ENCODE data around the gene CDH23. TPM values are rescaled to one million over a fixed set of nuclear protein-coding genes. Genes with fewer than 3 reads are reported as not detected.
A peak's percentile ranks its signal among the peaks of the same experiment; 100 is the strongest.

The CDH23 gene
- total and polyA plus RNA-seq, 9 of the 15 experiments (the other 6 are each of a cell fraction or from before 2014, with no cell fraction given): 0.18 to 1.2 (median 0.47) TPM

DNA sequence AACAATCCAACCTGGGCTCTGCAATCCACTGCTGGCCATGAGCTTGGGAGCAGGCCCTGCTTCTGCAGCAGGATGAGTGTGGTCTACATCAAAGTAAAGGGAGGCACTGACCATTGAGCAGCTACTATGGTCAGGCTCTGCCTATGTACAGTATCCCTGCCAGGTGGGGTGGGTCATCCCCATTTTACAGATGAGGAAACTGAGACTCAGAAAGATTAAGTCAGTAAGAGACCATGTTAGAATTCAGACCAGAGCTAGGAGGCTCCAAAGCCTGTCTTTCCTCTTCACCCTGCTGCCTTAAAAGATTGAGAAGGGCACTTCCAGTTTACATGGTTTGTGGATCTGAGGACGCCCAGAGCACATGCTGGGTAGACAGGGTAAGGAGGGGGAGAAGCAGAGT is 27.1 kb upstream of the CDH23 start:
- no TSS peak for BruUV-seq (replicated peaks)
- Histone ChIP-seq H3K4me1 (replicated peaks in 1 of 2; ENCODE audit: control insufficient read depth in 2 of 2, insufficient read depth in 2 of 2, low read length in 2 of 2) (no peaks in the 10 kb centered on the region; a peak in 1 of 5 replicates), H4K20me1 (replicated peaks; ENCODE audit: control insufficient read depth, insufficient read depth, low read length) (no peaks in the 10 kb centered on the region), H3K9me1 (ENCODE audit: control insufficient read depth, insufficient read depth, low read length) (no peaks in the 10 kb centered on the region), H3K27ac (ENCODE audit: extremely low read depth, low read depth, low read length) (no peak overlapping the region), H3K4me2 (ENCODE audit: insufficient read depth, low read length) (no peak overlapping the region), H3K9ac (ENCODE audit: insufficient read depth in 1 of 2, low read depth in 2 of 2, low read length in 2 of 2) (no peak overlapping the region), H2AFZ (ENCODE audit: low read depth, low read length) (no peak overlapping the region), H3K4me3 (no peak overlapping the region), H3K79me2 (ENCODE audit: control insufficient read depth, insufficient read depth, low read length) (no peaks in the 10 kb centered on the region), H3K9me3 (replicated peaks; ENCODE audit: control insufficient read depth, insufficient read depth, low read depth, low read length) (no peaks in the 10 kb centered on the region), H3K27me3 (ENCODE audit: control insufficient read depth in 2 of 2, insufficient read depth in 2 of 2, low read length in 2 of 2) (peaks cover 3 to 28% of the 10 kb centered on the region in 2 experiments; a peak in 4 of 5 replicates), H3K36me3 (ENCODE audit: control insufficient read depth, insufficient read depth, low read length) (no peaks in the 10 kb centered on the region)
- POLR2A ChIA-PET: interaction anchor here (0.9 kb wide), 1 partner anchor 9 kb away, joined by 4 read pairs; no protein-coding TSS in a partner anchor
- in situ Hi-C loops (cut with MboI): no loop called here
- CTCF ChIA-PET (ENCODE audit: low intra/inter-chr PET ratio): no interaction called here
- TF ChIP-seq PTBP1 (IDR thresholded peaks at IDR 0.05; ENCODE audit: low read depth, low read length) (no peak), RBM25 (IDR thresholded peaks at IDR 0.05; ENCODE audit: low read depth, low read length, severe bottlenecking) (peak; percentile 77), BCOR (IDR thresholded peaks at IDR 0.05) (0 out of 2 replicates have a peak, but pooled peaks have one; percentile 52)
- TF ChIP-seq, protein P1, sequence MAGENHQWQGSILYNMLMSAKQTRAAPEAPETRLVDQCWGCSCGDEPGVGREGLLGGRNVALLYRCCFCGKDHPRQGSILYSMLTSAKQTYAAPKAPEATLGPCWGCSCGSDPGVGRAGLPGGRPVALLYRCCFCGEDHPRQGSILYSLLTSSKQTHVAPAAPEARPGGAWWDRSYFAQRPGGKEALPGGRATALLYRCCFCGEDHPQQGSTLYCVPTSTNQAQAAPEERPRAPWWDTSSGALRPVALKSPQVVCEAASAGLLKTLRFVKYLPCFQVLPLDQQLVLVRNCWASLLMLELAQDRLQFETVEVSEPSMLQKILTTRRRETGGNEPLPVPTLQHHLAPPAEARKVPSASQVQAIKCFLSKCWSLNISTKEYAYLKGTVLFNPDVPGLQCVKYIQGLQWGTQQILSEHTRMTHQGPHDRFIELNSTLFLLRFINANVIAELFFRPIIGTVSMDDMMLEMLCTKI (IDR thresholded peaks at IDR 0.05; ENCODE audit: partially characterized antibody): no peak
- ATAC-seq: no peak
- FAIRE-seq: no peak
- whole genome bisulfite sequencing (ENCODE audit: insufficient coverage, low coverage, missing lambda C conversion rate): 13% methylated on average over 1 of the region's 1 CpG
- intact Hi-C loops (cut with micrococcal nuclease): no loop called here
- DNase-seq (ENCODE audit: extremely low read depth in 1 of 4, low spot score in 3 of 4): no peak

DNA sequence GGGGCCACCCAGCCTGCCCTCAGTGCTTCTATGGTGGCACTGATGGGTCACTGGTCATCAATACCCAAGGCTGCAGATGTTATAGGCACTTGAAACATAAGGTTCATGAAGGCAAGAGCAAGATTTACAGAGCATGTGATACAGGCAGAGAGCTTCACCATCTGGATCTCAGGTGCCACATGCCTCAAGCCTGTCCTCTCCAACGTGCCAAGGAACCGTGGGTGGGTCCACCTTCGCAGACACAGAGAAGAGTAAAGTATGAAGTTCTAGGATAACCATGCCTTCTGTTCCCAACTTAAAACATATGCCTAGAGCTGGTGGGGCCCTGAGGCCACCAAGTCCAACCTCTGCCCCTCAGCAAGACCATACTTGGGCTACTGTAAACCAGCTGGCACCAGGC is 26.7 kb upstream of the CDH23 start:
- H3K4me2 ChIP-seq (ENCODE audit: insufficient read depth, low read length): no peak overlapping the region
- no peak overlapping the region for H3K27ac ChIP-seq (ENCODE audit: extremely low read depth, low read depth, low read length)
- H3K4me3 ChIP-seq: no peak overlapping the region
- H2AFZ ChIP-seq (ENCODE audit: low read depth, low read length): no peak overlapping the region
- TF ChIP-seq ZNF707 (CRISPR knock-in tag; conservative IDR thresholded peaks at IDR 0.05): no peak
- TF ChIP-seq, protein P2, sequence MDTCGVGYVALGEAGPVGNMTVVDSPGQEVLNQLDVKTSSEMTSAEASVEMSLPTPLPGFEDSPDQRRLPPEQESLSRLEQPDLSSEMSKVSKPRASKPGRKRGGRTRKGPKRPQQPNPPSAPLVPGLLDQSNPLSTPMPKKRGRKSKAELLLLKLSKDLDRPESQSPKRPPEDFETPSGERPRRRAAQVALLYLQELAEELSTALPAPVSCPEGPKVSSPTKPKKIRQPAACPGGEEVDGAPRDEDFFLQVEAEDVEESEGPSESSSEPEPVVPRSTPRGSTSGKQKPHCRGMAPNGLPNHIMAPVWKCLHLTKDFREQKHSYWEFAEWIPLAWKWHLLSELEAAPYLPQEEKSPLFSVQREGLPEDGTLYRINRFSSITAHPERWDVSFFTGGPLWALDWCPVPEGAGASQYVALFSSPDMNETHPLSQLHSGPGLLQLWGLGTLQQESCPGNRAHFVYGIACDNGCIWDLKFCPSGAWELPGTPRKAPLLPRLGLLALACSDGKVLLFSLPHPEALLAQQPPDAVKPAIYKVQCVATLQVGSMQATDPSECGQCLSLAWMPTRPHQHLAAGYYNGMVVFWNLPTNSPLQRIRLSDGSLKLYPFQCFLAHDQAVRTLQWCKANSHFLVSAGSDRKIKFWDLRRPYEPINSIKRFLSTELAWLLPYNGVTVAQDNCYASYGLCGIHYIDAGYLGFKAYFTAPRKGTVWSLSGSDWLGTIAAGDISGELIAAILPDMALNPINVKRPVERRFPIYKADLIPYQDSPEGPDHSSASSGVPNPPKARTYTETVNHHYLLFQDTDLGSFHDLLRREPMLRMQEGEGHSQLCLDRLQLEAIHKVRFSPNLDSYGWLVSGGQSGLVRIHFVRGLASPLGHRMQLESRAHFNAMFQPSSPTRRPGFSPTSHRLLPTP (IDR thresholded peaks at IDR 0.05; ENCODE audit: borderline replicate concordance, extremely low read depth, insufficient read length): no peak
- no peak for TF ChIP-seq TBP (optimal IDR thresholded peaks at IDR 0.05; ENCODE audit: low read depth, low read length)
- TF ChIP-seq, protein P3, sequence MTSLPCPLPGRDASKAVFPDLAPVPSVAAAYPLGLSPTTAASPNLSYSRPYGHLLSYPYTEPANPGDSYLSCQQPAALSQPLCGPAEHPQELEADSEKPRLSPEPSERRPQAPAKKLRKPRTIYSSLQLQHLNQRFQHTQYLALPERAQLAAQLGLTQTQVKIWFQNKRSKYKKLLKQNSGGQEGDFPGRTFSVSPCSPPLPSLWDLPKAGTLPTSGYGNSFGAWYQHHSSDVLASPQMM (CRISPR knock-in tag; IDR thresholded peaks at IDR 0.05): no peak
- no peak for TF ChIP-seq GTF2F1 (IDR thresholded peaks at IDR 0.05; ENCODE audit: low read depth, low read length)
- TF ChIP-seq CHD4 (IDR thresholded peaks at IDR 0.05; ENCODE audit: insufficient read depth, insufficient replicate concordance, low read depth, low read length, poor library complexity, severe bottlenecking): no peak
- peaks cover 6 to 32% of the 10 kb centered on the region in 2 experiments; a peak in 4 of 5 replicates for H3K27me3 ChIP-seq (ENCODE audit: control insufficient read depth in 2 of 2, insufficient read depth in 2 of 2, low read length in 2 of 2)
- H3K9me1 ChIP-seq (ENCODE audit: control insufficient read depth, insufficient read depth, low read length): no peaks in the 10 kb centered on the region
- no peaks in the 10 kb centered on the region for H3K79me2 ChIP-seq (ENCODE audit: control insufficient read depth, insufficient read depth, low read length)
- POLR2A ChIA-PET: interaction anchor here (0.6 to 1.0 kb wide), 3 partner anchors 44 to 200 kb away, joined by 3 read pairs; no protein-coding TSS in a partner anchor
- in situ Hi-C loops (cut with MboI): no loop called here
- no peaks in the 10 kb centered on the region for H4K20me1 ChIP-seq (replicated peaks; ENCODE audit: control insufficient read depth, insufficient read depth, low read length)
- BruUV-seq (replicated peaks): no TSS peak
- H3K9me3 ChIP-seq (replicated peaks; ENCODE audit: control insufficient read depth, insufficient read depth, low read depth, low read length): no peaks in the 10 kb centered on the region
- CTCF ChIA-PET (ENCODE audit: low intra/inter-chr PET ratio): no interaction called here
- no peak overlapping the region for H3K9ac ChIP-seq (ENCODE audit: insufficient read depth in 1 of 2, low read depth in 2 of 2, low read length in 2 of 2)
- no peaks in the 10 kb centered on the region; a peak in 1 of 5 replicates for H3K4me1 ChIP-seq (replicated peaks in 1 of 2; ENCODE audit: control insufficient read depth in 2 of 2, insufficient read depth in 2 of 2, low read length in 2 of 2)
- WGBS (ENCODE audit: insufficient coverage, low coverage, missing lambda C conversion rate): 9% methylated on average over 3 of the region's 3 CpGs
- intact Hi-C loops (cut with micrococcal nuclease): no loop called here
- FAIRE-seq (no peak), DNase-seq (ENCODE audit: extremely low read depth in 1 of 4, low spot score in 3 of 4) (no peak), ATAC-seq (no peak)
- no peaks in the 10 kb centered on the region for H3K36me3 ChIP-seq (ENCODE audit: control insufficient read depth, insufficient read depth, low read length)
